H1 (cell line): Measurements from ENCODE around the gene CACNA2D4. TPM values are rescaled to one million over a fixed set of nuclear protein-coding genes. Genes with fewer than 3 reads are reported as not detected.
A peak's percentile ranks its signal among the peaks of the same experiment; 100 is the strongest.

Experiments used
- CTCF ChIA-PET: fragments of 300-600 bp; sonication (Branson Sonifier 250); formaldehyde crosslinking; loops from one replicate; lab custom pipeline; 2021; ENCODE audit not compliant: partially characterized antibody; lab: Charles Lee
- POLR2A ChIA-PET: fragments of 300-600 bp; sonication (Branson Sonifier 250); formaldehyde crosslinking; loops from one replicate; lab custom pipeline; 2021; ENCODE audit warnings: inconsistent platforms; ENCODE audit not compliant: partially characterized antibody; lab: Charles Lee
- DNase-seq, 2 experiments: peaks; one replicate each; pipeline versions ENCODE4 v3.0.0 to v3.0.0-alpha.2; 2010 to 2022; ENCODE audit warnings: low spot score in 2 of 2, low read depth in 1 of 2, mixed read lengths in 1 of 2
- FAIRE-seq: peaks from 2 replicates; lab custom pipeline; 2011; peaks lifted over from hg19 to GRCh38; lab: Jason Lieb, UNC
- H2AFZ ChIP-seq: 2 replicates; pipeline ENCODE4 v1.8.1; 2012; ENCODE audit warnings: low read length, inconsistent platforms
- H2AK5ac ChIP-seq: 2 replicates; pipeline ENCODE4 v1.6.1; 2013; ENCODE audit warnings: low read depth, low read length
- H2BK120ac ChIP-seq: replicated peaks from 2 replicates; pipeline ENCODE3; 2013; ENCODE audit warnings: low read depth, low read length, inconsistent platforms
- H2BK12ac ChIP-seq: 2 replicates; pipeline ENCODE4 v1.6.1; 2013; ENCODE audit warnings: low read depth, low read length
- H2BK15ac ChIP-seq: 2 replicates; pipeline ENCODE4 v1.6.1; 2013; ENCODE audit warnings: low read length
- H2BK20ac ChIP-seq: 2 replicates; pipeline ENCODE4 v1.6.1; 2013; ENCODE audit warnings: low read length
- H2BK5ac ChIP-seq: 2 replicates; pipeline ENCODE4 v1.6.1; 2013; ENCODE audit warnings: low read depth, low read length
- H3K14ac ChIP-seq: 2 replicates; pipeline ENCODE4 v1.6.1; 2013; ENCODE audit warnings: inconsistent platforms; ENCODE audit not compliant: insufficient read length
- H3K18ac ChIP-seq: 2 replicates; pipeline ENCODE4 v1.6.1; 2013; ENCODE audit warnings: low read length; ENCODE audit errors: extremely low read depth
- H3K23ac ChIP-seq: 2 replicates; pipeline ENCODE4 v1.6.1; 2013; ENCODE audit warnings: inconsistent platforms; ENCODE audit not compliant: insufficient read length
- H3K23me2 ChIP-seq: 2 replicates; pipeline ENCODE4 v1.6.1; 2013; ENCODE audit warnings: low read depth, low read length
- H3K27ac ChIP-seq: 2 replicates; pipeline ENCODE4 v1.6.1; 2011; ENCODE audit warnings: low read depth, low read length, inconsistent platforms
- H3K27me3 ChIP-seq, 4 experiments: replicated peaks in 1 of 4; 1 replicate in 1 of 4; 2 replicates in 3 of 4; pipeline versions ENCODE4 v1.6.1 to v1.8.1; 2011 to 2013; ENCODE audit warnings: low read length in 3 of 4, mild to moderate bottlenecking in 3 of 4, inconsistent platforms in 2 of 4, mixed read lengths in 2 of 4, moderate library complexity in 1 of 4; ENCODE audit not compliant: control insufficient read depth in 3 of 4, insufficient read depth in 3 of 4; ENCODE audit errors: extremely low read depth in 1 of 4
- H3K36me3 ChIP-seq, 4 experiments: 2 replicates each; pipeline versions ENCODE4 v1.6.1 to v1.8.1; 2011 to 2013; ENCODE audit warnings: mild to moderate bottlenecking in 4 of 4, low read length in 3 of 4, moderate library complexity in 2 of 4, control low read depth in 1 of 4, inconsistent platforms in 1 of 4; ENCODE audit not compliant: insufficient read depth in 4 of 4, control insufficient read depth in 2 of 4
- H3K4ac ChIP-seq: replicated peaks from 2 replicates; pipeline ENCODE3; 2013; ENCODE audit warnings: low read length, low read depth, mixed read lengths, inconsistent platforms; ENCODE audit not compliant: insufficient read length
- H3K4me1 ChIP-seq, 4 experiments: replicated peaks in 1 of 4; 1 replicate in 1 of 4; 2 replicates in 3 of 4; pipeline versions ENCODE4 v1.6.1 to v1.8.1; 2011 to 2013; ENCODE audit warnings: low read length in 3 of 4, inconsistent platforms in 2 of 4, mixed read lengths in 1 of 4; ENCODE audit not compliant: insufficient read depth in 4 of 4, control insufficient read depth in 3 of 4
- H3K4me2 ChIP-seq, 2 experiments: 2 replicates each; pipeline versions ENCODE4 v1.6.1 to v1.8.1; 2011 to 2013; ENCODE audit warnings: low read depth in 2 of 2, low read length in 2 of 2, control low read depth in 1 of 2, inconsistent platforms in 1 of 2, mild to moderate bottlenecking in 1 of 2; ENCODE audit not compliant: insufficient read depth in 1 of 2
- H3K4me3 ChIP-seq, 4 experiments: fragments of 200-600, 300-600 bp in 1 of 4; sonication (generic), shearing (Covaris generic), sonication (Bioruptor Twin) in 1 of 4; 2 replicates each; pipeline versions ENCODE4 v1.5.1 to v1.8.1; 2011 to 2016; ENCODE audit warnings: low read length in 4 of 4, low read depth in 3 of 4, control low read depth in 2 of 4, inconsistent platforms in 2 of 4, mild to moderate bottlenecking in 2 of 4, mixed read lengths in 1 of 4, moderate library complexity in 1 of 4; ENCODE audit not compliant: insufficient read depth in 2 of 4; ENCODE audit errors: extremely low read depth in 1 of 4
- H3K56ac ChIP-seq: replicated peaks from 2 replicates; pipeline ENCODE3; 2013; ENCODE audit warnings: low read depth, mild to moderate bottlenecking, mixed read lengths, low read length, inconsistent platforms; ENCODE audit not compliant: insufficient read length
- H3K79me1 ChIP-seq: 2 replicates; pipeline ENCODE4 v1.6.1; 2013; ENCODE audit warnings: low read depth, low read length, control low read depth
- H3K79me2 ChIP-seq, 2 experiments: 2 replicates each; pipeline versions ENCODE4 v1.6.1 to v1.8.1; 2012 to 2013; ENCODE audit warnings: low read length in 2 of 2, mild to moderate bottlenecking in 2 of 2, inconsistent platforms in 1 of 2; ENCODE audit not compliant: insufficient read depth in 2 of 2, control insufficient read depth in 1 of 2
- H3K9ac ChIP-seq, 4 experiments: replicated peaks in 1 of 4; 1 replicate in 1 of 4; 2 replicates in 3 of 4; pipeline versions ENCODE4 v1.6.1 to v1.8.1; 2011 to 2013; ENCODE audit warnings: low read depth in 3 of 4, low read length in 3 of 4, control low read depth in 2 of 4, mild to moderate bottlenecking in 2 of 4, moderate library complexity in 2 of 4, inconsistent platforms in 1 of 4; ENCODE audit errors: extremely low read depth in 1 of 4
- H3K9me3 ChIP-seq, 2 experiments: 2 replicates each; pipeline versions ENCODE4 v1.6.1 to v1.8.1; 2012 to 2013; ENCODE audit warnings: mild to moderate bottlenecking in 2 of 2, moderate library complexity in 2 of 2, control low read depth in 1 of 2, inconsistent platforms in 1 of 2, low read depth in 1 of 2, low read length in 1 of 2, mixed read lengths in 1 of 2; ENCODE audit not compliant: insufficient read depth in 2 of 2
- H4K20me1 ChIP-seq, 2 experiments: replicated peaks in 1 of 2; 2 replicates each; pipeline versions ENCODE3 to v1.8.1; 2011 to 2013; ENCODE audit warnings: inconsistent platforms in 2 of 2, low read length in 2 of 2, mild to moderate bottlenecking in 1 of 2; ENCODE audit not compliant: insufficient read depth in 2 of 2, control insufficient read depth in 1 of 2
- H4K5ac ChIP-seq: 2 replicates; pipeline ENCODE4 v1.6.1; 2013; ENCODE audit warnings: low read length, low read depth, mixed read lengths, inconsistent platforms; ENCODE audit not compliant: insufficient read length
- H4K8ac ChIP-seq: 2 replicates; pipeline ENCODE4 v1.8.0; 2013; ENCODE audit warnings: mild to moderate bottlenecking, moderate library complexity, low read length, inconsistent platforms; ENCODE audit not compliant: insufficient read depth; ENCODE audit errors: extremely low read depth
- H4K91ac ChIP-seq: replicated peaks from 2 replicates; pipeline ENCODE3; 2013; ENCODE audit warnings: low read length, mixed read lengths, inconsistent platforms; ENCODE audit not compliant: insufficient read length
- CHD1 ChIP-seq: IDR thresholded peaks from 2 replicates; pipeline ENCODE4 v1.6.1; 2012; ENCODE audit warnings: low read depth, low read length, improper control_type of control experiment
- HDAC6 ChIP-seq: IDR thresholded peaks from one replicate; pipeline ENCODE4 v1.7.1; 2012; ENCODE audit warnings: low read depth, mild to moderate bottlenecking, inconsistent platforms, low read length, moderate library complexity
- JUND ChIP-seq: IDR thresholded peaks from 2 replicates; pipeline ENCODE4 v1.6.1; 2011; ENCODE audit warnings: mild to moderate bottlenecking, improper control_type of control experiment, low read length
- KDM1A ChIP-seq: fragments of 200-600, 300-600 bp; sonication (generic); IDR thresholded peaks from 2 replicates; pipeline ENCODE4 v1.7.1; 2016; ENCODE audit warnings: mild to moderate bottlenecking, low read length, borderline replicate concordance
- NRF1 ChIP-seq: IDR thresholded peaks from 2 replicates; pipeline ENCODE4 v1.6.1; 2011; ENCODE audit warnings: mild to moderate bottlenecking, low read depth, low read length, improper control_type of control experiment
- PHF8 ChIP-seq: fragments of 200-600 bp; sonication (generic); conservative IDR thresholded peaks from 2 replicates; pipeline ENCODE4 v1.7.1; 2012; ENCODE audit warnings: low read depth, mild to moderate bottlenecking, inconsistent platforms, low read length, moderate library complexity
- RFX5 ChIP-seq: IDR thresholded peaks from 2 replicates; pipeline ENCODE4 v1.6.1; 2011; ENCODE audit warnings: low read depth, low read length, improper control_type of control experiment, borderline replicate concordance
- SIX5 ChIP-seq: IDR thresholded peaks from 2 replicates; pipeline ENCODE4 v1.6.1; 2011; ENCODE audit warnings: mild to moderate bottlenecking, low read depth, low read length
- TAF1 ChIP-seq: IDR thresholded peaks from 2 replicates; pipeline ENCODE4 v1.6.1; 2011; ENCODE audit warnings: mild to moderate bottlenecking, low read depth, low read length
- WGBS, 2 experiments: shearing (Covaris generic) in 1 of 2; methylation state at CpG; one replicate each; pipeline versions ENCODE4 v1.1.6 to v1.1.7; 2013 to 2015; ENCODE audit warnings: low lambda C conversion rate in 2 of 2, mixed read lengths in 2 of 2, inconsistent platforms in 1 of 2, low coverage in 1 of 2, missing lambda C conversion rate in 1 of 2; ENCODE audit not compliant: insufficient replicate concordance in 2 of 2, insufficient coverage in 1 of 2, insufficient read length in 1 of 2; ENCODE audit errors: extremely low coverage in 1 of 2, missing lambda C conversion rate in 1 of 2; 5-methylcytosine and 5-hydroxymethylcytosine counted together
- polyA plus RNA-seq, 7 experiments: library from polyadenylated mRNA; depleted of rRNA in 3 of 7; stranded (reverse) in 5 of 7; unstranded in 2 of 7; fragments of >200 nt in 5 of 7; fragments of 200-250 nt in 2 of 7; gene quantifications; 1 replicate in 5 of 7; 2 replicates in 1 of 7; 4 replicates in 1 of 7; pipeline versions ENCODE4 v1.2.1 to v1.2.3, GENCODE V29; 2011 to 2013; ENCODE audit warnings: missing spikeins in 2 of 7, mixed read lengths in 2 of 7
- total RNA-seq: library from RNA; stranded (reverse); fragmentation: NEBNext Ultra II Directional; extraction: Animal tissue kit (Norgen Biotek cat#: 25700); gene quantifications from 2 replicates; pipeline ENCODE4 v1.2.1, GENCODE V29; 2021
- TF ChIP-seq, protein P1 (sequence below): IDR thresholded peaks from 2 replicates; pipeline ENCODE4 v1.6.1; 2012; ENCODE audit warnings: low read length, inconsistent platforms
- TF ChIP-seq, protein P2 (sequence below): IDR thresholded peaks from 2 replicates; pipeline ENCODE4 v1.6.1; 2012; ENCODE audit warnings: inconsistent platforms
- TF ChIP-seq, protein P3 (sequence below): IDR thresholded peaks from 2 replicates; pipeline ENCODE4 v1.6.1; 2012; ENCODE audit warnings: inconsistent platforms

The CACNA2D4 gene
- total and polyA plus RNA-seq, 2 of the 8 experiments (the other 6 are each of a cell fraction or from before 2014, with no cell fraction given): 0.44 to 0.88 TPM

DNA sequence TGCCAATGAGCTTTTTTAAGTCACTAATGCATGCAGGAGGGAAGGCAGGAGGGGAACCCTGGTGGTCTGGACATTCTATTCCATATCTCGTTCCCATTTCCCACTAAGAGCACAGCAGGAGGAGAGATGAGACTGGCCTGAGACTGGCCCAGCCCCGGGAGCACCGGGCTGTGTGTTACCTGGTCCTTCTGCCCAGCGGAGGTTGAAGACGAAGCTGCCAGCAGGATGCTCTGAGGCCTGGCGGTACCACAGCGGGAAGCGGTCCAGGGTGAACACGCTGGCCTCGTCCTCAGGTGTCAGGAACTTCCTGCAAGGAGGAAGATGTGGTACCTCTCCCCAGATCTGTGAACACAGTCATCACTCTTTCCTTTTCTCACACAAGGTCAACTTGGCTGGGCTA lies 74.2 kb downstream of the CACNA2D4 start:
- Histone ChIP-seq H3K79me1 (no peaks in the 10 kb centered on the region), H3K27ac (no peak overlapping the region), H2BK15ac (no peak overlapping the region), H3K79me2 (no peaks in the 10 kb centered on the region), H3K9me3 (no peaks in the 10 kb centered on the region), H3K27me3 (no peaks in the 10 kb centered on the region), H3K9ac (no peak overlapping the region), H2BK120ac (no peak overlapping the region), H3K14ac (no peak overlapping the region), H3K4me1 (peaks cover 0 to 17% (median 6%) of the 10 kb centered on the region in 4 experiments; a peak in 6 of 7 replicates), H3K23me2 (no peaks in the 10 kb centered on the region), H4K91ac (no peak overlapping the region), H3K4me2 (peak overlapping the region in 1 of 2 experiments; percentile 15; a peak in 1 of 4 replicates), H3K23ac (no peak overlapping the region), H4K8ac (no peak overlapping the region; the same call in 1 of the 2 replicates), H3K36me3 (no peaks in the 10 kb centered on the region), H4K20me1 (no peaks in the 10 kb centered on the region), H2AFZ (no peak overlapping the region), H4K5ac (no peak overlapping the region), H2BK12ac (no peak overlapping the region), H2BK5ac (no peak overlapping the region), H3K4ac (no peak overlapping the region), H3K56ac (no peak overlapping the region), H2AK5ac (no peak overlapping the region), H2BK20ac (no peak overlapping the region), H3K18ac (no peak overlapping the region), H3K4me3 (no peak overlapping the region)
- 63% methylated on average over 10 of the region's 10 CpGs; no CpG with 5 or more reads in 1 of the 2 experiments for WGBS, 2 experiments
- CTCF ChIA-PET: interaction anchor here (1.0 to 2.9 kb wide), 3 partner anchors 11 to 188 kb away, joined by 3 to 11 read pairs (median 4); no protein-coding TSS in a partner anchor
- DNase-seq (peak in 1 of 2 experiments; percentile 46), FAIRE-seq (no peak)
- POLR2A ChIA-PET: no interaction called here
- TF ChIP-seq, protein P1, sequence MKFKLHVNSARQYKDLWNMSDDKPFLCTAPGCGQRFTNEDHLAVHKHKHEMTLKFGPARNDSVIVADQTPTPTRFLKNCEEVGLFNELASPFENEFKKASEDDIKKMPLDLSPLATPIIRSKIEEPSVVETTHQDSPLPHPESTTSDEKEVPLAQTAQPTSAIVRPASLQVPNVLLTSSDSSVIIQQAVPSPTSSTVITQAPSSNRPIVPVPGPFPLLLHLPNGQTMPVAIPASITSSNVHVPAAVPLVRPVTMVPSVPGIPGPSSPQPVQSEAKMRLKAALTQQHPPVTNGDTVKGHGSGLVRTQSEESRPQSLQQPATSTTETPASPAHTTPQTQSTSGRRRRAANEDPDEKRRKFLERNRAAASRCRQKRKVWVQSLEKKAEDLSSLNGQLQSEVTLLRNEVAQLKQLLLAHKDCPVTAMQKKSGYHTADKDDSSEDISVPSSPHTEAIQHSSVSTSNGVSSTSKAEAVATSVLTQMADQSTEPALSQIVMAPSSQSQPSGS: no peak
- TF ChIP-seq TAF1: no peak
- no peak for TF ChIP-seq HDAC6
- no peak for TF ChIP-seq CHD1
- TF ChIP-seq SIX5: no peak
- TF ChIP-seq PHF8: no peak
- TF ChIP-seq, protein P2, sequence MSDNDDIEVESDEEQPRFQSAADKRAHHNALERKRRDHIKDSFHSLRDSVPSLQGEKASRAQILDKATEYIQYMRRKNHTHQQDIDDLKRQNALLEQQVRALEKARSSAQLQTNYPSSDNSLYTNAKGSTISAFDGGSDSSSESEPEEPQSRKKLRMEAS: no peak
- no peak for TF ChIP-seq KDM1A
- no peak for TF ChIP-seq NRF1
- no peak for TF ChIP-seq JUND
- TF ChIP-seq, protein P3, sequence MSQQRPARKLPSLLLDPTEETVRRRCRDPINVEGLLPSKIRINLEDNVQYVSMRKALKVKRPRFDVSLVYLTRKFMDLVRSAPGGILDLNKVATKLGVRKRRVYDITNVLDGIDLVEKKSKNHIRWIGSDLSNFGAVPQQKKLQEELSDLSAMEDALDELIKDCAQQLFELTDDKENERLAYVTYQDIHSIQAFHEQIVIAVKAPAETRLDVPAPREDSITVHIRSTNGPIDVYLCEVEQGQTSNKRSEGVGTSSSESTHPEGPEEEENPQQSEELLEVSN: no peak
- TF ChIP-seq RFX5: no peak
